Muscle layer of duodenum (tissue), 2 donors: ENCODE measurements around the gene XYLT2.
A peak's percentile ranks its signal among the peaks of the same experiment; 100 is the strongest.

Experiments used
- H3K27ac ChIP-seq: one replicate; pipeline ENCODE4 v1.7.0; 2013; ENCODE audit warnings: mild to moderate bottlenecking, low read length
- H3K27me3 ChIP-seq: one replicate; pipeline ENCODE4 v1.7.0; 2013; ENCODE audit warnings: low read depth, mild to moderate bottlenecking, control low read depth, low read length
- H3K36me3 ChIP-seq, 2 donors: one replicate each; pipeline ENCODE4 v1.7.0; 2013; ENCODE audit warnings: low read length in 2 of 2, control low read depth in 1 of 2, mild to moderate bottlenecking in 1 of 2; ENCODE audit not compliant: insufficient read depth in 2 of 2, control insufficient read depth in 1 of 2
- H3K4me1 ChIP-seq, 2 donors: one replicate each; pipeline ENCODE4 v1.7.0; 2013; ENCODE audit warnings: low read length in 2 of 2, mild to moderate bottlenecking in 2 of 2, control low read depth in 1 of 2, moderate library complexity in 1 of 2; ENCODE audit not compliant: insufficient read depth in 2 of 2, control insufficient read depth in 1 of 2
- H3K4me3 ChIP-seq, 2 donors: one replicate each; pipeline ENCODE4 v1.7.0; 2013; ENCODE audit warnings: low read length in 2 of 2, low read depth in 1 of 2, mild to moderate bottlenecking in 1 of 2
- H3K9me3 ChIP-seq, 2 donors: one replicate each; pipeline ENCODE4 v1.7.0; 2013; ENCODE audit warnings: low read length in 2 of 2, control low read depth in 1 of 2, mild to moderate bottlenecking in 1 of 2; ENCODE audit not compliant: control insufficient read depth in 1 of 2
- donor health status: healthy.

The XYLT2 gene

DNA sequence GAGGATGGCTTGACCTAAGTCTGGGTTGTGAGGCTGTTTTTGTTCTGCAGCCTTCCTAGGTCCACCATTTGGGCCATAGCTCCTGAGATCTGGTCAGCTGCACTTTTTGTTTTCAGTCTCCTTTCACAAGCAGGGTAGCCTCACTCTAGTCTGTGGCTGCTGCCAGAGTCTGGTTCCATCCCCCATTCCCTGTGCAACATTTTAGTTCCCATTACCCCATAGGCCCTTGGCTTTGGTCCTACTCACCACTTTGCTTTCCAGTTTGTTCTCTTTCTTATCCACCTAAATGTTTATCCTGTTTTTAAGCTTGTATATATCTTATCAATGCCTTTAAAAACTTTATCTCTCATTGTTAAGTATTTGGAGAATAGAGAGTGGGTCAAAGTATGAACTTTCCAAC lies 6.5 kb upstream of the XYLT2 start:
- no peaks in the 10 kb centered on the region for H3K4me1 ChIP-seq
- H3K27me3 ChIP-seq = no peaks in the 10 kb centered on the region
- H3K27ac ChIP-seq = no peak overlapping the region
- H3K9me3 ChIP-seq = peaks cover 0 to 5% of the 10 kb centered on the region in 2 donors
- no peak overlapping the region for H3K4me3 ChIP-seq
- no peaks in the 10 kb centered on the region for H3K36me3 ChIP-seq

DNA sequence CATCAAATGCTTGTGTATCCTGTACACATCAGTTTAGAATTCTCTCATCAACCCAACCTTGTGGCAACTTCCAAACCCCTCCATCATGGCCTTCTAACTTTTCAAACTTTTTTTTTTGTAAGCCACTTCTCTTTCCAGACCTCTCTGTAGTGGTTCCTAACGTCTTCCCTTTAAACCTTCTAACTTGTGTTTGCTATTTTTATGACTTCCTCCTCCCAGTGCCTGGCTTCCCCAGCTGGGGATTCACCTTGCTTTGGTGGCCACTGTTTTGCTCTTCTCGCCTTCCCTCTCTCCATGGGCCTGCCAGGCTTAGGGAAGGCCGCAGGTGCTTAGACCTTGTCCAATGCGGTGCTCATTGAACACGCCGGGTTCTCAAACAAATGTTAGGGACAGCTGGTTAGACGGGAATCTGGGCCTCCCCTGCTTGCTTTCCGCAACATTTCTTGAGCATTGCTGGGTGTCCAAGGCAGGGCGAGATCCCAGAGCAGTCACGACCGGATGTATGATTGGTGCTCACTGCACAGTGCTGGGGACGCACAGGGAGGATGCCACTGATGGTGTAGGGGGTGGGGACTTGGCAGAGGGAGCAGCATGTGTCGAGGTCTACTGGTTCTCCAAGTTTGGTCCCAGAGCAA lies 1.1 kb upstream of the XYLT2 start:
- Histone ChIP-seq H3K4me1 (peaks cover 13 to 25% of the 10 kb centered on the region in 2 donors), H3K27ac (no peak overlapping the region), H3K27me3 (no peaks in the 10 kb centered on the region), H3K36me3 (no peaks in the 10 kb centered on the region), H3K4me3 (no peak overlapping the region), H3K9me3 (no peaks in the 10 kb centered on the region)

DNA sequence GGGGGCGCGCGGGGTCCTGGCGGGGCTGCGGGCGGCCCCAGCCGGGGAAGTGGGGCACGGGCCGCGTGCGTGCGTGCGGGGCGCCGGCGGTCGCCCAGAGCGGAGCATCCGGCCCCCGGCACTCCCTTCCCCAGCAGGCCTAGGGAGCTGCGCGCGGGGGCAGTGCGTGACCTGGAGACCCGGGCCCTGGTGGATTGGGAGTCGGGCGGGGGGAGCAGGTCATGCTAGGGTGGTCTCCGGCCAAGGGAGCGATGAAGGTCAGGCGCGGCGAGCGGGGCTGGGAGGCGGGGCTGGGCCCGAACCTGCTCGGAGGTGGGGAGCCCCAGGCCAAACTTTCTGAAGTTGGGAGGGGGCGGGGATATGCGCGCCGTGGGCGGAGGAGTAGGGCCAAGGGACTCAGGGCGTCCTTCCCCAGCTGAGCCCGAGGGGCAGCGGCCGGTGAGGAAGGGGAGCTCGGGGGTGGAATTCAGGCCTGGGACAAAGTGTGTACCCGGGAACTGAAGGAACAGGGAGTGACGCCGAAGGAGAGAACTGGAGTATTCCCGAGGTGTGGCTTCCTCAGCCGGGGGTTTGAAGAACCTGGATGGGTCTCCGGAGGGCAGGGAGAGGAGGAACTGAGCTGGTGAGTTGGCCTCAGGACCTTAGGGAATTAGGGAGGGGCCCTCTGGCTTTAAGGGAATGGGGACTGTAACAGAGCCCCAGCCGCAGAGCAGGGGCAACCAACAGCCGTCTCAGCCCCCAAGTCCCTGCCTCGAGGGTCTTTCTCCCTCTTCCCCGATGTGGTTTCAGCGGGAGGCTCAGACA lies 589 bp downstream of the XYLT2 start:
- no peaks in the 10 kb centered on the region for H3K36me3 ChIP-seq
- H3K4me1 ChIP-seq = peaks cover 13 to 25% of the 10 kb centered on the region in 2 donors
- no peaks in the 10 kb centered on the region for H3K27me3 ChIP-seq
- H3K4me3 ChIP-seq = peak overlapping the region; percentile 74 to 82
- H3K9me3 ChIP-seq = no peaks in the 10 kb centered on the region
- H3K27ac ChIP-seq = peak overlapping the region; percentile 51

DNA sequence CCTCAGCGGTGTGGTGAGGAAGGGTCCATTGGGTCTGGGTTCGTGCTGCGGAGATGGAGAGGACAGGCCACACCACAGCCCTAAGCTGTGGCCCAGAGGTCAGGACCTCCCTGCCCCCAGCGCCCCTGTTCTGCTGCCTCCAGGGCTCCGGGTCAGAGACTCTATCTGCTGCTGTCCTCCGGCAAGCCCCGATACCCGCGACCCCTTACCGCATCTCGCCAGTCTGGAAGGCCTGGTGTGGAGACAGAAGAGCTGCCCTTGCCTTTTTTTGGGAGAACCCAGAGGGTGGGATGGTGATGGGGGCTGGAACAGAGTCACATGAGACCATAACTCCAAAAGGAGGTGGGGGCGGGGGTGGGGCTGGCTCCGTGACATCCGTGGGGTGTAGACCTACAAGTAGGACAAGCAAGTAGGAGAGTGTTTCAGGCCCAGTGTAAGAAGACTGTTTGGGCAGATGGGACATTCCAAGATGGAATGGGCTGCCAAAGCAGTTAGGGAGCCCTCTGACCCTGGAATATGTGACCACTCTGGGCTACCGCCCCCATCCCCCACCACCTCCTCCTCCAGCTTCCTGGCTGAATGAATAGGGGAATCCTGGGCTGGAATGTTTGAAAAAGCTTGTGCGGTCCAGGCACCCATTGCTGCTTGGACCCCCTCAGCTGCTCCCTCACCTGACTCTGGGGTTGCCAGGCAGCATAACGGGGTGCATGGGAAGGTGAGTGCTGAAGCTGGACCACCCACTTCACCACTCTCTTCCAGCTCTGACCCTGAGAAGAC lies 1.4 kb downstream of the XYLT2 start:
- peak overlapping the region; percentile 51 for H3K27ac ChIP-seq
- no peaks in the 10 kb centered on the region for H3K36me3 ChIP-seq
- no peaks in the 10 kb centered on the region for H3K9me3 ChIP-seq
- peaks cover 13 to 32% of the 10 kb centered on the region in 2 donors for H3K4me1 ChIP-seq
- H3K4me3 ChIP-seq = peak overlapping the region; percentile 74 to 82
- no peaks in the 10 kb centered on the region for H3K27me3 ChIP-seq

DNA sequence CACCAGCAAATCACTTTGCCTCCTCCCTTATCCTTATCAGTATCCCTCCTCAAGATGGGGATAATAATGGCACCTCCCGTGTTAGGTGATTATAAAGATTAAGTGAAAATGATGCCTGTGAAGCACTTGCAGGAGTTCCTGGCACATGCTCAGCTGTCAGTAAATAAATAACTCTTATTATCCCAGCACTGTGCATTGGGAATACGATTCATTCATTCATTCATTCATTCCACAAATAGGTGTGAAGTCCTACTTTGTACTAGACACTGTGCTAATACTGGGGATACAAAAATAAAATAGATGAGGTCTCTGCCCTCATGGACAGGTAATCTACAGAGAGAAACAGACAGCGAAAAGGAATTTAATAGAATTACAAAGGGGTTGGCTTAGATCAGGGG lies 2.0 kb downstream of the XYLT2 start:
- Histone ChIP-seq H3K36me3 (no peaks in the 10 kb centered on the region), H3K27ac (no peak overlapping the region), H3K9me3 (no peaks in the 10 kb centered on the region), H3K4me3 (peak overlapping the region in 1 of 2 donors; percentile 82), H3K4me1 (peaks cover 13 to 37% of the 10 kb centered on the region in 2 donors), H3K27me3 (no peaks in the 10 kb centered on the region)

DNA sequence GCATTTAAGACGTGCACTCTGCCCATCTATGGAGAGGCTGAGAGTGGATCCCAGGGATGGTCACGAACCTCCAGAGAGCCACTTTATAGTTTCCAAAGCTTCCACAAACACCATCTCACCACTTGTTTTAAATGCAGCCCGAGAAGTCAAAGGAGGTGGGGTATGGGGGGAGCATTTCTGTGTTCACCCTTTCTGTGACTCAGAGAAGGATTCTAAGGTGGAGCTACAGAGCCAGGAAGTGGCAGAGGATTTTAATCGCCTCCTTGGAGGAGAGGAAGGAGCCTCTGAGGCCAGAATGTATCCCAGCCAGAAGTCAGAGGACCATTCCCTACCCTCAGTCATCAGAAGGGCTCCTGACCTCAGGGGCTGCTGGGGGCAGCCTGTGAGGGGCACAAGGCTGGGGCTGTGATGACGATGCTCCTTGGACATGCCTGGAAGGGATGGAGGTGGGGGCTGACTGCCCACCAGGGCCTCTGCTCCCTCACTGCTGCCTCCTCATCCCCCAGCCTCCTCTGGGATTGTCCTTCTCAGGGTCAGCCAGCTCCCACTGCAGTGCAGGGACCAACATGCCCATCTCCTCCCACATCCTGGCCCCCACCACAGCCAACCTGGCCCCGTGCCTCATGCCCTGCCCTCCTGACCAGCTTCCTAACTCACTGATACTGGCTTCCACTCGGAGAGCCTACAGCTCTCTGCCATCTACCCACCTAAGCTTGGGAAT lies 2.8 kb downstream of the XYLT2 start:
- Histone ChIP-seq H3K4me3 (no peak overlapping the region), H3K9me3 (no peaks in the 10 kb centered on the region), H3K4me1 (peaks cover 13 to 37% of the 10 kb centered on the region in 2 donors), H3K27me3 (no peaks in the 10 kb centered on the region), H3K36me3 (peaks cover 0 to 2% of the 10 kb centered on the region in 2 donors), H3K27ac (no peak overlapping the region)

DNA sequence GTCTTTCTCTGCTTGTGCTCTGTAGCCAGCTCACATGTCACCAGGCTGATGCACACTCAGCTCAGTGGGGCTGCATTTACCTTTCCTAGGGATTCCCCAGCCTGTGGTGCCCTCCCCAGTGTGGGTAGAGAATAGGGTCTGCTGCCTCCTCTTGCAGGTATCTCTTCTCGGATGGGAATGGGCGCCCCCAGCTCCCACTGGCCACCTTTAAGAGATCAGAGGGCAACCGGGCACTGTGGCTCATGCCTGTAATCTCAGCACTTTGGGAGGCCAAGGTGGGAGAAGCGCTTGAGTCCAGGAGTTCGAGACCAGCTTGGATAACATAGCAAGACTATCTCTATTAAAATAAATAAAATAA lies 3.3 kb downstream of the XYLT2 start:
- no peaks in the 10 kb centered on the region for H3K27me3 ChIP-seq
- peaks cover 0 to 7% of the 10 kb centered on the region in 2 donors for H3K36me3 ChIP-seq
- H3K9me3 ChIP-seq = no peaks in the 10 kb centered on the region
- no peak overlapping the region for H3K27ac ChIP-seq
- peaks cover 13 to 37% of the 10 kb centered on the region in 2 donors for H3K4me1 ChIP-seq
- no peak overlapping the region for H3K4me3 ChIP-seq

DNA sequence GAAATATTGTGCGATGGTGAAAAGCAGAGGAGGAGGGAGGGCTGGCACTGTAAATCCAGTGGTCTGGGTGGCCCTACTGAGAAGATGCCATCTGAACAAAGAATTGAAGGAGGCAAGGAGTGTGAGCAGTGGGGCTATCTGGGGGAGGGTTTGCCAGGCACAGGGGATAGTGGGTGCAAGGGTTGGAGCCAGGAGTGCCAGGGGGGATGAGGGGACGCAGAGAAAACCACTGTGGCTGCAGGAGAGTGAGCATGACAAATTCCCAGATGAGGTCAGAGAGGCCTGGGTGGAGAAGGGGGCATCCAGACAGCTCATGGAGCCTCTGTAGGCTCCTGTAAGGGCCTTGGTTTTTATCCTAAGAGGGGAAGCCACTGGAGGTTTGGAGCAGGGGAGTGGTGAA lies 4.8 kb downstream of the XYLT2 start:
- Histone ChIP-seq H3K4me1 (peaks cover 13 to 33% of the 10 kb centered on the region in 2 donors), H3K4me3 (no peak overlapping the region), H3K36me3 (peaks cover 0 to 21% of the 10 kb centered on the region in 2 donors), H3K27me3 (no peaks in the 10 kb centered on the region), H3K27ac (no peak overlapping the region), H3K9me3 (no peaks in the 10 kb centered on the region)

DNA sequence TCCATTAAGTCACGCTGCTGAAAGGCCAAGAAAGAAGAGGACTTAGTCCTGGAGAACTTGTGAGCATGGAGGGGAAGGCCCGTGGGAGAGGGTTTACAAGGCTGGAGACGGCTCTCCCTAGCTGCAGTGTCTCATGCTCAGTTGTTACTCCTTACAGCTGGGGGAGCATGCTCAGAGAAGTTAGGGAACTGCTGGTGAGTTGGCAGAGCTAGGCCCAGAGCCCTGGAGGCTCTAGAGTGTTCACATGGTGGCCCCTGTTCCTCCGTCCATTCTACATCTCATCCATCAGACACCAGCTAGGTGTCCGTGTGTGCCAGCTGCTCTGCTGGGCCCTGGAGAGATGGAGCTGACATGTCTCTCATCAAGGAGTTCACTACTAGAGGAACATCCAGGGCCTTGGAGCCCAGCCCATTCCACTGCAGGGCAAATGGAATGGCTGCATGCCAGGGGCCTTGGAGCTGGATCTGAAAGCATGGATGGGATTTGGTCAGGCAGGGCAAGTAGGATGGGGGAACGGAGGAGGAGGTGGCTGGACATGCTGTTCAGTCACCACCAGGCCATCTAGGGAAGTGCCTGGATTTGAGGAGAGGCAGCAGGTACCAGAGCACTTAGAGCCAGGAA lies 6.3 kb downstream of the XYLT2 start:
- H3K4me3 ChIP-seq = no peak overlapping the region
- H3K36me3 ChIP-seq = peaks cover 1 to 35% of the 10 kb centered on the region in 2 donors
- no peak overlapping the region for H3K27ac ChIP-seq

DNA sequence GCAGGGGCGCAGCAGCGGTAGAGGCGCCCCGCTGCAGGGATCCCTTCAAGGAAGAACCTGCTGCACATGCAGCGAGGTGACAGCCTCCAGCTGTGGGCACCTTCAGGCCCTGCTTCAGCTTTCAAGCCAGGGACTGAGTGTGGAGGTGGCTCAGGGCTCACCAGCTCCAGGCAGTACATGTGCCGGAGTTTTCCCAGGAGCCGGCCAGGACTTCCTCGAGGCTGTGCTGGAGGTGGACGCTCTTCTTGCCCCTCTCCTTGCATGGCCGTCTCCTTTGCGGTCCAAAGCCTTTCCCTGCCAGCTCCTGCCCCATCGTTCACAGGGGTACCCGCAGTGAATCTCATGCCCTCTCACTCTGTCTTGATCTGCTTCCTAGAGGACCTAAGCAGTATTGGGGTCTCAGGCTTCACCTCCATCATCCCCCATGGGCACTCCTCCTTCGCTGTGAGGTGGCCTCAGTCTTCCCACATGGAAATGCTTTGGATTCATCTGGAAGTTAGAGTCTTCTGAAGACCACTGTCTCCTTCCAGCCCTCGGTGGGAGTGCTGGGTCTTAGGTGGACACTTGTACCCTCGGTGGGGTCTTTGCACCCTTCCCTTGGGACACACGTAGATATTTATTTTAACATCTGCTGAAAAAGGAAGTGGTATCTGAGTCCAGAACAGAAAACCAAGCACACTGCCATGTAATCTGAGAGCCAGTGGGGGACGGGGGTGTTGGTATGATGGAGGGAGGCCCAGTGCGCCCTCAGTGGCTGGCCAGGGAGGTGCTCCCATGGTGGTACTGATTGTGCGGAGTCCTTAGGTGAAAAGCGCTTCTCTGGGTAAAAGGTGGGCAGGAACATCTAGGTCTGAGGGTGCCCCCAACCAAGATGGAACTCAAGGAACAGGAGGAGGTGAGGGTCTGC lies 7.0 kb downstream of the XYLT2 start:
- no peak overlapping the region for H3K27ac ChIP-seq
- H3K27me3 ChIP-seq = no peaks in the 10 kb centered on the region
- no peak overlapping the region for H3K4me3 ChIP-seq
- H3K4me1 ChIP-seq = peaks cover 6 to 21% of the 10 kb centered on the region in 2 donors
- H3K36me3 ChIP-seq = peaks cover 3 to 43% of the 10 kb centered on the region in 2 donors
- no peaks in the 10 kb centered on the region for H3K9me3 ChIP-seq

More for the DNA sequence above, 6.3 kb downstream of the XYLT2 start:
- Histone ChIP-seq H3K27me3 (no peaks in the 10 kb centered on the region), H3K4me1 (peaks cover 10 to 29% of the 10 kb centered on the region in 2 donors), H3K9me3 (no peaks in the 10 kb centered on the region)
